ENCODE data around the gene INPPL1. TPM values are rescaled to one million over a fixed set of nuclear protein-coding genes. Genes with fewer than 3 reads are reported as not detected.
A peak's percentile ranks its signal among the peaks of the same experiment; 100 is the strongest.
"Not testable (repeated sequence)": the region's sequence is repeated elsewhere in the genome, so short reads cannot be mapped to it uniquely, and the experiment has no call there.

The INPPL1 gene
- total and polyA plus RNA-seq, 2 donors from 2014 or later, result 39.9 to 120 TPM

- FAIRE-seq, result no peak
- no peak within 1 kb of the TSS for H3K9ac ChIP-seq (ENCODE audit: low read length in 3 of 3)
- peak within 1 kb of the TSS in 1 of 3 donors; percentile 14 for H3K4me3 ChIP-seq (ENCODE audit: low read length in 3 of 3)
- DNase-seq, result peak in 4 of 5 donors; percentile 41 to 67 (median 49)
- no peaks in the 10 kb centered on the region for H3K27me3 ChIP-seq (ENCODE audit: control insufficient read depth, insufficient read depth, low read length)
- peaks cover 0 to 7% (median 0%) of the 10 kb centered on the region in 3 donors for H3K36me3 ChIP-seq (ENCODE audit: control insufficient read depth in 2 of 3, insufficient read depth in 3 of 3, low read length in 3 of 3)
- no peaks in the 10 kb centered on the region for H3K9me3 ChIP-seq (ENCODE audit: control insufficient read depth in 2 of 3, insufficient read depth in 1 of 3, low read length in 3 of 3)
- no peak for TF ChIP-seq CTCF (IDR thresholded peaks at IDR 0.05; ENCODE audit: borderline replicate concordance, extremely low read depth, insufficient read depth)
- H3K4me1 ChIP-seq (ENCODE audit: control insufficient read depth in 2 of 3, insufficient read depth in 2 of 3, low read depth in 1 of 3, low read length in 3 of 3), result peaks cover 0 to 6% (median 0%) of the 10 kb centered on the region in 3 donors
- intact Hi-C loops (cut with DNase I), result no loop called here
- no peak within 1 kb of the TSS for H3K27ac ChIP-seq (ENCODE audit: low read depth in 2 of 2, low read length in 2 of 2)
Measured at GRCh38 chr11:72191961-72192381, 32.6 kb upstream of the INPPL1 start, which contains the start of gene FOLR1. Gene FOLR1 (plus strand): TSS chr11:72192140. CDS start chr11:72192174, 34 bp downstream.

DNA sequence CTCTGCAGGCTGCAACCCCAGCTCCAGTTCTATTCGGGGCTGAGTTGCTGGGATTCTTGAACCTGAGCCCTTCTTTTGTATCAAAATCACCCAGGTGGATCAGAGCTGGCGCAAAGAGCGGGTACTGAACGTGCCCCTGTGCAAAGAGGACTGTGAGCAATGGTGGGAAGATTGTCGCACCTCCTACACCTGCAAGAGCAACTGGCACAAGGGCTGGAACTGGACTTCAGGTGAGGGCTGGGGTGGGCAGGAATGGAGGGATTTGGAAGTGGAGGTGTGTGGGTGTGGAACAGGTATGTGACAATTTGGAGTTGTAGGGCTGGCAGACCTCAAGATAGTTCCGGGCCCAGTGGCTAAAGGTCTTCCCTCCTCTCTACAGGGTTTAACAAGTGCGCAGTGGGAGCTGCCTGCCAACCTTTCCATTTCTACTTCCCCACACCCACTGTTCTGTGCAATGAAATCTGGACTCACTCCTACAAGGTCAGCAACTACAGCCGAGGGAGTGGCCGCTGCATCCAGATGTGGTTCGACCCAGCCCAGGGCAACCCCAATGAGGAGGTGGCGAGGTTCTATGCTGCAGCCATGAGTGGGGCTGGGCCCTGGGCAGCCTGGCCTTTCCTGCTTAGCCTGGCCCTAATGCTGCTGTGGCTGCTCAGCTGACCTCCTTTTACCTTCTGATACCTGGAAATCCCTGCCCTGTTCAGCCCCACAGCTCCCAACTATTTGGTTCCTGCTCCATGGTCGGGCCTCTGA lies 28.9 kb upstream of the INPPL1 start:
- no peaks in the 10 kb centered on the region for H3K27me3 ChIP-seq (ENCODE audit: control insufficient read depth, insufficient read depth, low read length)
- no peak overlapping the region for H3K27ac ChIP-seq (ENCODE audit: low read depth in 2 of 2, low read length in 2 of 2)
- H3K4me3 ChIP-seq (ENCODE audit: low read length in 3 of 3), result no peak overlapping the region
- peaks cover 0 to 3% (median 0%) of the 10 kb centered on the region in 3 donors for H3K4me1 ChIP-seq (ENCODE audit: control insufficient read depth in 2 of 3, insufficient read depth in 2 of 3, low read depth in 1 of 3, low read length in 3 of 3)
- intact Hi-C loops (cut with DNase I), result no loop called here
- no peak for TF ChIP-seq CTCF (IDR thresholded peaks at IDR 0.05; ENCODE audit: borderline replicate concordance, extremely low read depth, insufficient read depth)
- DNase-seq (no peak), FAIRE-seq (no peak)
- peaks cover 0 to 7% (median 0%) of the 10 kb centered on the region in 3 donors for H3K36me3 ChIP-seq (ENCODE audit: control insufficient read depth in 2 of 3, insufficient read depth in 3 of 3, low read length in 3 of 3)
- H3K9me3 ChIP-seq (ENCODE audit: control insufficient read depth in 2 of 3, insufficient read depth in 1 of 3, low read length in 3 of 3), result no peaks in the 10 kb centered on the region
- no peak overlapping the region for H3K9ac ChIP-seq (ENCODE audit: low read length in 3 of 3)

DNA sequence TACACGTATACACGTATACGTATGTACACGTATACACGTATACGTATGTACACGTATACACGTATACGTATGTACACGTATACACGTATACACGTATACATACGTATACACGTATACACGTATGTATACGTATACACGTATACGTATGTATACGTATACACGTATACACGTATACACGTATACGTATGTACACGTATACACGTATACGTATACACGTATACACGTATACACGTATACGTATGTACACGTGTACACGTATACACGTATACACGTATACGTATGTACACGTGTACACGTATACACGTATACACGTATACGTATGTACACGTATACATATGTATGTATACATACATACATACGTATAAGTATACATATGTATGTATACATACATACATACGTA lies 23.1 kb upstream of the INPPL1 start:
- H3K9ac ChIP-seq (ENCODE audit: low read length in 3 of 3); H3K27me3 ChIP-seq (ENCODE audit: control insufficient read depth, insufficient read depth, low read length); intact Hi-C loops (cut with DNase I); FAIRE-seq; H3K27ac ChIP-seq (ENCODE audit: low read depth in 2 of 2, low read length in 2 of 2); H3K4me3 ChIP-seq (ENCODE audit: low read length in 3 of 3); DNase-seq; H3K9me3 ChIP-seq (ENCODE audit: control insufficient read depth in 2 of 3, insufficient read depth in 1 of 3, low read length in 3 of 3); H3K4me1 ChIP-seq (ENCODE audit: control insufficient read depth in 2 of 3, insufficient read depth in 2 of 3, low read depth in 1 of 3, low read length in 3 of 3); H3K36me3 ChIP-seq (ENCODE audit: control insufficient read depth in 2 of 3, insufficient read depth in 3 of 3, low read length in 3 of 3): not testable (repeated sequence)

- Histone ChIP-seq H3K27ac (ENCODE audit: low read depth in 2 of 2, low read length in 2 of 2) (no peak overlapping the region), H3K4me3 (ENCODE audit: low read length in 3 of 3) (no peak overlapping the region), H3K9me3 (ENCODE audit: control insufficient read depth in 2 of 3, insufficient read depth in 1 of 3, low read length in 3 of 3) (no peaks in the 10 kb centered on the region), H3K36me3 (ENCODE audit: control insufficient read depth in 2 of 3, insufficient read depth in 3 of 3, low read length in 3 of 3) (no peaks in the 10 kb centered on the region), H3K27me3 (ENCODE audit: control insufficient read depth, insufficient read depth, low read length) (no peaks in the 10 kb centered on the region), H3K9ac (ENCODE audit: low read length in 3 of 3) (no peak overlapping the region), H3K4me1 (ENCODE audit: control insufficient read depth in 2 of 3, insufficient read depth in 2 of 3, low read depth in 1 of 3, low read length in 3 of 3) (no peaks in the 10 kb centered on the region)
- no peak for TF ChIP-seq CTCF (IDR thresholded peaks at IDR 0.05; ENCODE audit: borderline replicate concordance, extremely low read depth, insufficient read depth)
- intact Hi-C loops (cut with DNase I), result no loop called here
- DNase-seq, result no peak
- no peak for FAIRE-seq
Measured at GRCh38 chr11:72202571-72202970, 22.0 kb upstream of the INPPL1 start.

Measured in kidney (tissue), 14 donors.